IPS-18c (cell line): ENCODE data around the gene RPS3.

Experiments used
- H3K4me3 ChIP-seq: 2 replicates; pipeline ENCODE4 v1.7.0; 2013; ENCODE audit warnings: low read depth, mild to moderate bottlenecking, low read length, moderate library complexity; ENCODE audit not compliant: insufficient read depth
- H3K9me3 ChIP-seq: one replicate; pipeline ENCODE4 v1.6.1; 2013; ENCODE audit warnings: mild to moderate bottlenecking, low read length, moderate library complexity; ENCODE audit not compliant: control insufficient read depth, insufficient read depth

The RPS3 gene

DNA sequence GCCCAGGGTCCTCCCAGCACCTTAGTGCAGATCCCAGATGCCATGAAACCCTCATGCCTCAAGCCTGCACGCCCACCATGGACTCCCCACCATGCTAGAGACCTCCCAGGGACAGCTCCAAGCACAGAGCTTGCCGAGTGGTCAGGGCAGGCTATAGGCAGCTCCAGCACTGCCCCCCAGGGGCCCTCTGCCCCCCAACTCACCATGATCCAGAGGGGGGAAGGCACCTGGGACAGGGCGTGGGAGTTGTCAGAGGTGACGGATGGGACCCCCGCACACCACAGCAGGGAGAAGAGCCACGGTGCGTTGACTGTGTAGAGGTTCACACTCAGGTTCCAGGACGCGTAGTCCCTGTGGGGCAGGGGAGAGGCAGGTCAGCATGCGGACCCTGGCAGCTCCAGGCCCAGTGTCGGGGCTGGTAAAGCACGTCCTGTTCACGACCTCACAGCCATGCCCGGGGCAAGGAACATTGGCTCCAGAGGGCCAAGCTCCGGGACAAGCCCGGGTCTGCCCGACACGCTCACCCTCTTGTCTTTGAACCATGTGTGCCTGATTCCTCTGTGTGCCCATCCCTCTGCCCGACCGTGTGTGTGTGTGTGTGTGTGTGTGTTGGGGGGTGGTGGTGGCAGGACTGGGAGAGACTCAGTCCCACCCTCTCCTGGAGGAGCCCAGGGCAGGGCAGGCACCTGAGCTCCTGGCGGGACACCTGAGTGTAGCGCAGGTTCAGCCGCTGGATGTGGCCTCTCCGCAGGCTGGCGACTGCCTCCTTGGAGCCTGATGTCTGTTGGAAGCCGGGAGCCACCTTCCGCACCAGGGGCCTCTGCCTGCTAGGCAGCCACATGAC, 41.9 kb downstream of the RPS3 start:
- Histone ChIP-seq H3K4me3 (no peak overlapping the region), H3K9me3 (no peaks in the 10 kb centered on the region)

- no peaks in the 10 kb centered on the region for H3K9me3 ChIP-seq
- no peak overlapping the region for H3K4me3 ChIP-seq
Measured at GRCh38 chr11:75441804-75442132, 42.5 kb downstream of the RPS3 start.

GRCh38 chr11:75442161-75442885, 43.0 kb downstream of the RPS3 start:
- no peak overlapping the region for H3K4me3 ChIP-seq
- H3K9me3 ChIP-seq: no peaks in the 10 kb centered on the region

DNA sequence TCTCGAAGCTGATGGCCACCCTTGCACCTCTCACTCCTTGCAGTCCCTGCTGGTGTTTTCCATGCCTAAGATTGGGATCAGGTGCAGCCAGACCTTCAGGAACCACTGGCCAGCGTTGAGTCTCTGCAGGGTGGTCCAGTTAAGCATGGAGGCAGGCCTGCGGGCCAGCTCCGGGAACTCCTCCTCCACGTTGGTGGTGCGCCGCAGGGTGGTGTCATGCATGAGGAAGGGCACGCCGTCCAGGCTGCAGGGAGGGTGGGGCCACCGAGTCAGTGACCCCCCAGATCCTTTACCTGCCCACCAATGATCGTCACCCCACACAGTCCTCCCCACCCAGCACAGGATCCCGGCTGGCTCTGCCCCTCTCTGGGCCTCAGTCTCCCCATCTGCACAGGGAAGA, 43.7 kb downstream of the RPS3 start:
- no peak overlapping the region for H3K4me3 ChIP-seq
- no peaks in the 10 kb centered on the region for H3K9me3 ChIP-seq

GRCh38 chr11:75445315-75445953, 46.1 kb downstream of the RPS3 start:
- Histone ChIP-seq H3K4me3 (no peak overlapping the region), H3K9me3 (no peaks in the 10 kb centered on the region)

DNA sequence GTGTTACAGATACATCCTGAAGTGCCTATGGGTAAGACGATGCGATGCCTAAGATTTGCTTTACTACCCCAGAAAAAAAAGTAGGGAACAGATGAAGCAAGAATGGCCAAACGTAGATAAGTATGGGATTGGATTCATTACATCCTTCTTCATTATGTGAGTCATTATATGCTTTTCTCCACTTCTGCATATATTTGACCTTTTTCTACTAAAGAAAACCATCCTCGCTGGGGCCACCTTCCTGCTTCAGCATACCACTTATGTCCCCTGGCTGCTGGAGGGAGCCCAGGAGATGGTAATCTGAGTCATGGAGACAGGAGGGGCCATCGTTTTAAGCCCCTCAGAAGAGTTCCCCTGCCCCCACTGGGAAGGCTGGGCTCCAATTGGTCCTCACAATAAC, 48.1 kb downstream of the RPS3 start:
- no peaks in the 10 kb centered on the region for H3K9me3 ChIP-seq
- no peak overlapping the region for H3K4me3 ChIP-seq

DNA sequence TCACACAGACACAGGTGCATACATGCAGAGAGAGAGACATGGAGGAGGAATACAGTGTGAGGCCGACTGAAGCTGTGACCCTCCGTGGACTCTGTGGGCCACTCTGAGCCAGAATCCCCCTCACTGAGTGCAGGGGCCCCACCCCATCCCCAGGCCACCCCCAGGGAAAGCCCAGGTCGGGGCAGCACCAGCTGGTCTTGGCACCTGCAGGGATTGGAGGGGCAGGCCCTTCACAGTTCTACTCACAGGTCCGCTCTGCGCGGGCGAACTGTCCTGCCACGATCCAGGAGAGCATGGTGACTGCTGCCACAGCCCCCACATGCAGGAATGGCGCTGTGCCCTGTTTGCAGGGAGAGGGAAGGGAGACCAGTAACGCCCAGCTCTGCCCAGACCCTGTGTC, 50.0 kb downstream of the RPS3 start:
- Histone ChIP-seq H3K9me3 (no peaks in the 10 kb centered on the region), H3K4me3 (no peak overlapping the region)

DNA sequence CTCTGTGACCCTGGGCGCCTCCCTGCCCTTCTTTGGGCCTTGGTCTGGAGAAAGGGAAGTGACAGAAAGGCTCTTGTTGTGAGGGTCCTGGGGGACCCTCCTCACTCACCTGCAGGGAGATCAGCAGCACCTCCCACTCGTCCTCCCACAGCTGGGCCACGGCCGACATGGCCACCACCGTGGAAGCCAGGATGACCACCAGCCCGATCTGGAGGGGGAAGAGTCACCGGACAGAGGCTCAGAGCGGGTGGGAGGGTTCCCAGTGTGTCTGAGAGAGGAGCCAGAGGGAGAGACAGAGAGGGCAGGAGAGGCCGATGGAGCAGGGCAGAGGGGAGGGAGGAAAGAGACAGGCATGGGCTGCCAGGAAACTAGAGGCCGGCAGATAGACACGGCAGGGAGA, 50.5 kb downstream of the RPS3 start:
- Histone ChIP-seq H3K4me3 (no peak overlapping the region), H3K9me3 (no peaks in the 10 kb centered on the region)

DNA sequence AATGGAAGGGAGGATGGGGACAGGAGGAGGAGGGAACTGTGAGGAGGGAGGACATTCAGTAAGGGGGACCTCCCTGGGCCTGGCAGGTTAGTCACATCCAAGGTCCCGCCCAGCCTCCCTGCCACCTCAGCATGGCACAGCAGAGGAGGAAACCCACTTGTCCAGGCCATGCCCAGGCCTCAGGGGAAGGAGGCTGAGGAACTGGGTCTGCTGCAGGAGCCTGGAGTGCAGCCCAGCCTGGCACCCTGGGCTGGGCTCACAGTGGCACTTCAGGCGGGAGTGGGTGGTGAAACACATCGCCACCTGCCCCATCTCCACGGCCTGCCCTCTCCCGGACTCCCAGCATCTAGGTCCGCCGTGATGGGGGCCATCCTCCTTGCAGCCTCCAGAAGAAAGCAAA, 50.9 kb downstream of the RPS3 start:
- no peak overlapping the region for H3K4me3 ChIP-seq

GRCh38 chr11:75450826-75451821, 51.8 kb downstream of the RPS3 start:
- Histone ChIP-seq H3K4me3 (no peak overlapping the region), H3K9me3 (no peaks in the 10 kb centered on the region)

More for the DNA sequence above, 50.9 kb downstream of the RPS3 start:
- H3K9me3 ChIP-seq: no peaks in the 10 kb centered on the region

DNA sequence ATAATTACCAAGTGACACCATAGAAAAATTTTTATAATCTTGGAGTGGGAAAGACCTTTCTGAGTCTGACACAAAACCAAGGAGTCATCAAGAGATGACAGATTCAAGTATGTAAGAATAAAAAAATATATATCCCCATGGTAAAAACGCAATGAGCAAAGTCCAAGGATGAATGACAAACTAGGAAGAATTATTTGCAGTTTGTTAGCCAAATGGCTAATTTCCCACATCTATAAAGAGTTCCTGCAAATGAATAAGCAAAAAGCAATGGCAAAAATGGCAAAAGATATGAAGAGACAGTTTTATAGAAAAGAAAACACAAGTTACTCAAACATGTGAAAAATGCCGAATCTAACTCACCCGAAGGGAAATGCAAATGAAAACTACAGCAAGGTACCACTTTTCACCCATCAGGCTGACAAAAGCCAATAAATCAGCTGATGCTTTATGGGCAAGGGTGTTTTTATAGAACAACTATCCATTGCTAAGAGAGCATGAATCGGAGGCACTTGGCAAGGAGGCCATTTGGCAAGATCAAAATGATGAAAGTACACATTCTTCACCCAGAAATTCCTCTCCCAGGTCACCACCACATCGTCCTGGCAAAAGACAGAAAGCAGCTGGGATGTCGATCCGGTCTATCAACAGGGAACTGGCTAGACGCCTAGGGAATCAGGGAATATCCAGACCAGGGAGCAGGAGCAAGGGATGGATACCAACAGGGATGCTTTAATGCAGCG, 54.8 kb downstream of the RPS3 start:
- Histone ChIP-seq H3K4me3 (no peak overlapping the region), H3K9me3 (no peaks in the 10 kb centered on the region)

- no peak overlapping the region for H3K4me3 ChIP-seq
Measured at GRCh38 chr11:75454987-75455386, 55.7 kb downstream of the RPS3 start.

More at GRCh38 chr11:75454987-75455386, 55.7 kb downstream of the RPS3 start:
- no peaks in the 10 kb centered on the region for H3K9me3 ChIP-seq
